DND-41 (cell line): ENCODE measurements around the gene KITLG.

Experiments
- ATAC-seq: fragments of 200-7000 bp; cut with Tn5 transposase; 3 replicates; pipeline ENCODE4 v1.9.1; 2021; ENCODE audit warnings: low read depth; ENCODE audit not compliant: insufficient read depth
- DNase-seq: peaks from one replicate; pipeline ENCODE4 v3.0.0-alpha.2; 2020
- H2AFZ ChIP-seq: 2 replicates; pipeline ENCODE4 v1.6.0; 2012; ENCODE audit warnings: low read depth, low read length
- H3K27ac ChIP-seq: 2 replicates; pipeline ENCODE4 v1.5.1; 2012; ENCODE audit warnings: low read length, inconsistent platforms
- H3K27me3 ChIP-seq: fragments of 200-600 bp; sonication (generic); 2 replicates; pipeline ENCODE4 v1.6.0; 2012; ENCODE audit warnings: low read length, mild to moderate bottlenecking, inconsistent platforms; ENCODE audit not compliant: insufficient read depth, poor library complexity
- H3K36me3 ChIP-seq: 2 replicates; pipeline ENCODE4 v1.5.1; 2012; ENCODE audit warnings: low read length, inconsistent platforms; ENCODE audit not compliant: insufficient read depth
- H3K4me1 ChIP-seq: 2 replicates; pipeline ENCODE4 v1.5.1; 2012; ENCODE audit warnings: mild to moderate bottlenecking, low read length; ENCODE audit not compliant: insufficient read depth
- H3K4me2 ChIP-seq: 2 replicates; pipeline ENCODE4 v1.6.0; 2012; ENCODE audit warnings: mild to moderate bottlenecking, moderate library complexity, low read length, inconsistent platforms; ENCODE audit not compliant: insufficient read depth
- H3K4me3 ChIP-seq, 2 experiments: fragments of 200-600 bp in 1 of 2; shearing (Covaris generic) in 1 of 2; 2 replicates each; pipeline ENCODE4 v1.5.1; 2012 to 2016; ENCODE audit warnings: inconsistent platforms in 2 of 2, low read length in 2 of 2, mild to moderate bottlenecking in 2 of 2, low read depth in 1 of 2, moderate library complexity in 1 of 2
- H3K79me2 ChIP-seq: 2 replicates; pipeline ENCODE4 v1.6.0; 2012; ENCODE audit warnings: low read length, inconsistent platforms; ENCODE audit not compliant: insufficient read depth
- H3K9ac ChIP-seq: 2 replicates; pipeline ENCODE4 v1.6.0; 2012; ENCODE audit warnings: low read depth, mild to moderate bottlenecking, inconsistent platforms, low read length, moderate library complexity
- H3K9me3 ChIP-seq: 2 replicates; pipeline ENCODE4 v1.5.1; 2012; ENCODE audit warnings: low read length, moderate library complexity, mild to moderate bottlenecking, inconsistent platforms; ENCODE audit not compliant: insufficient read depth, severe bottlenecking
- H4K20me1 ChIP-seq: 2 replicates; pipeline ENCODE4 v1.6.0; 2012; ENCODE audit warnings: low read length; ENCODE audit not compliant: insufficient read depth
- EZH2 ChIP-seq: IDR thresholded peaks from 3 replicates; pipeline ENCODE4 v1.6.1; 2012; ENCODE audit warnings: borderline replicate concordance, low read depth, mild to moderate bottlenecking, moderate library complexity, low read length, inconsistent platforms; ENCODE audit not compliant: severe bottlenecking
- TF ChIP-seq, protein P1 (sequence below): IDR thresholded peaks from 2 replicates; pipeline ENCODE4 v1.5.1; 2012; ENCODE audit warnings: borderline replicate concordance, low read length, moderate library complexity, mild to moderate bottlenecking; ENCODE audit not compliant: poor library complexity, severe bottlenecking; ENCODE audit errors: extremely low read depth

KITLG gene

DNA sequence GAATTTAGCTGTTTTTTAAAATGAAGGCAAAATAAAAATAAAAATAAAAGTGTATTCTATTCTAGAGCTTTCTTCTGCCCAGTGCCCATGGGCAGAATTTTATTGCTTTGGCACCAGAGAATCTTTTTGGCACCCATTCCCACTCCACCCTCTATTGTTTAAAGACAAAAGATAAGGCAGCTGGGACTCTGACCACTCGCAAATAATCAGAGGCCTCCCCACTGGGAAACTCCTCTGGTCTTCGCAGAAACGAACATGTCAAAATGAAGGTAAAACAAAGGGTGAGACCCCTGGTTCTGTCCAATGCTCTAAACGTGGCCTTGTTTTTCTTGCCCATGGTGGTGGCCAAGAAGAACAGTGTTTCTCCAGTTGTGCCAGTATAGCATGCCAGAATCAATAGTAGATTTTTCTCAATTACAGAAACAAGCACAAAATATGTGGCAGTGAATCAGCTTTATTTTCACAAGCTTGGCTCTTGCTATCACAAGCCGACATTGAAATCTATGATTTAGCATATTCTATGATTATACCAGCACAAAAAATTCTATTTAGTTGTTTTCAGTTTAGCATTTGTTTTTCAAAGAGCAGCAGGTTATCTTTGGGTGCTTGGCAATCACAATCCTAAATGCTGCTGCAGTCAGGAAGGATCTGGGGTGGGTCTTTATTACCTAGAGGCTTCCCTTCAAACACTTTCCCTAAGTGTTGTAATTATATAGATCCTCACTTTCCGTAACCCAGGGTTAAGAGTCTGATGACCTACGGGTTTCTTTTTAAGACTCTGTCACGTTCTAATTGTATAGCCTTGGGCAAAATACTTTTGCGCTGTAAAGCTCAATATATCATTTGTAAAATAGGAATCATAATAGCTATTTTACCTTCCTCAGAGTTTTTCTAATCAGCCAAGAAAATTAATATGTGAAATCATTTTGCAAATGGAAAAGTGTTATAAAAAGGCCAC lies 50.5 kb downstream of the KITLG start:
- no peaks in the 10 kb centered on the region for H3K9me3 ChIP-seq
- no peak overlapping the region for H3K4me3 ChIP-seq
- H3K9ac ChIP-seq: no peak overlapping the region
- H4K20me1 ChIP-seq: no peaks in the 10 kb centered on the region
- H3K27ac ChIP-seq: no peak overlapping the region
- no peak overlapping the region for H2AFZ ChIP-seq
- no peaks in the 10 kb centered on the region for H3K79me2 ChIP-seq
- H3K4me1 ChIP-seq: no peaks in the 10 kb centered on the region
- H3K27me3 ChIP-seq: peaks cover 4% of the 10 kb centered on the region
- no peak for DNase-seq
- H3K4me2 ChIP-seq: no peak overlapping the region
- H3K36me3 ChIP-seq: no peaks in the 10 kb centered on the region
- no peak for TF ChIP-seq EZH2
- TF ChIP-seq, protein P1, sequence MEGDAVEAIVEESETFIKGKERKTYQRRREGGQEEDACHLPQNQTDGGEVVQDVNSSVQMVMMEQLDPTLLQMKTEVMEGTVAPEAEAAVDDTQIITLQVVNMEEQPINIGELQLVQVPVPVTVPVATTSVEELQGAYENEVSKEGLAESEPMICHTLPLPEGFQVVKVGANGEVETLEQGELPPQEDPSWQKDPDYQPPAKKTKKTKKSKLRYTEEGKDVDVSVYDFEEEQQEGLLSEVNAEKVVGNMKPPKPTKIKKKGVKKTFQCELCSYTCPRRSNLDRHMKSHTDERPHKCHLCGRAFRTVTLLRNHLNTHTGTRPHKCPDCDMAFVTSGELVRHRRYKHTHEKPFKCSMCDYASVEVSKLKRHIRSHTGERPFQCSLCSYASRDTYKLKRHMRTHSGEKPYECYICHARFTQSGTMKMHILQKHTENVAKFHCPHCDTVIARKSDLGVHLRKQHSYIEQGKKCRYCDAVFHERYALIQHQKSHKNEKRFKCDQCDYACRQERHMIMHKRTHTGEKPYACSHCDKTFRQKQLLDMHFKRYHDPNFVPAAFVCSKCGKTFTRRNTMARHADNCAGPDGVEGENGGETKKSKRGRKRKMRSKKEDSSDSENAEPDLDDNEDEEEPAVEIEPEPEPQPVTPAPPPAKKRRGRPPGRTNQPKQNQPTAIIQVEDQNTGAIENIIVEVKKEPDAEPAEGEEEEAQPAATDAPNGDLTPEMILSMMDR: no peak
- ATAC-seq: no peak

DNA sequence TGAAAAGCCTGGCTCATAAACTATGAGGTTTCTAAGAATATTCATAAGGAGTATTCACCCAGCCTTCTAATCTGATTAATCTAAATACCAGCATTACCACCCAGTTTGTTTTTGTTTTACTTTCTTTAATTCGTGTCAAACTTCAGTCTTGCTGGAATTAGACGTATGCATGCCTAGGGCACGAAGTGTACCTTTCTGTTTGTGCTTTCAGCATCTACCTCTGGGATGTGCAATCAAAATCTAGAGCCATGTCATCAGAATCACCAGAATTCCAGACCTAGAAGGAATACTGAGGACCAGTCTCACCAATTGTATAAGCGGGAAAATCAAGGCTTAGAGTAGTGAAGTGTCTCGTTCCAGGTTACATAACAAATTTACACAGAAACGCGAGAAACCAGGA lies 57.3 kb downstream of the KITLG start:
- H3K27ac ChIP-seq: no peak overlapping the region
- H3K9ac ChIP-seq: no peak overlapping the region
- no peaks in the 10 kb centered on the region for H3K27me3 ChIP-seq
- H4K20me1 ChIP-seq: no peaks in the 10 kb centered on the region
- no peaks in the 10 kb centered on the region for H3K36me3 ChIP-seq
- no peak overlapping the region for H2AFZ ChIP-seq
- no peaks in the 10 kb centered on the region for H3K9me3 ChIP-seq
- H3K4me3 ChIP-seq: no peak overlapping the region
- TF ChIP-seq, protein P1: no peak
- TF ChIP-seq EZH2: no peak
- DNase-seq (no peak), ATAC-seq (no peak)
- no peaks in the 10 kb centered on the region for H3K79me2 ChIP-seq
- H3K4me2 ChIP-seq: no peak overlapping the region
- no peaks in the 10 kb centered on the region for H3K4me1 ChIP-seq

- Histone ChIP-seq H3K4me3 (no peak overlapping the region), H3K27ac (no peak overlapping the region), H4K20me1 (no peaks in the 10 kb centered on the region), H3K9ac (no peak overlapping the region), H3K27me3 (no peaks in the 10 kb centered on the region), H2AFZ (no peak overlapping the region), H3K36me3 (no peaks in the 10 kb centered on the region), H3K9me3 (no peaks in the 10 kb centered on the region), H3K4me2 (no peak overlapping the region), H3K79me2 (no peaks in the 10 kb centered on the region), H3K4me1 (no peaks in the 10 kb centered on the region)
- no peak for DNase-seq
- no peak for ATAC-seq
- TF ChIP-seq, protein P1: no peak
- TF ChIP-seq EZH2: no peak
Measured at GRCh38 chr12:88520436-88520820, 59.8 kb downstream of the KITLG start.
